NCI-H2029 (cell line): ENCODE measurements around the gene SOX13.

Source experiments
- DNase-seq: peaks from one replicate; lab custom pipeline; 2025; lab: John Stamatoyannopoulos, UW

Gene SOX13

GRCh38 chr1:204065174-204065985 is 7.5 kb upstream of the SOX13 start:
- peak; percentile 32 for DNase-seq

- DNase-seq, result no peak
Measured at GRCh38 chr1:204065986-204066300, 7.0 kb upstream of the SOX13 start.

GRCh38 chr1:204067935-204068334 is 5.0 kb upstream of the SOX13 start:
- DNase-seq, result no peak

GRCh38 chr1:204069887-204070286 is 3.0 kb upstream of the SOX13 start:
- no peak for DNase-seq

- no peak for DNase-seq
Measured at GRCh38 chr1:204070895-204071294, 2.0 kb upstream of the SOX13 start.

- DNase-seq, result no peak
Measured at GRCh38 chr1:204073837-204074273, 940 bp downstream of the SOX13 start.

GRCh38 chr1:204074274-204075138 is 1.6 kb downstream of the SOX13 start:
- DNase-seq, result peak; percentile 48

GRCh38 chr1:204075139-204075521 is 2.2 kb downstream of the SOX13 start:
- DNase-seq, result no peak

GRCh38 chr1:204075890-204076846 is 3.3 kb downstream of the SOX13 start:
- no peak for DNase-seq

- DNase-seq, result no peak
Measured at GRCh38 chr1:204076891-204077290, 4.0 kb downstream of the SOX13 start.

- peak; percentile 66 for DNase-seq
Measured at GRCh38 chr1:204077979-204078696, 5.2 kb downstream of the SOX13 start.

- no peak for DNase-seq
Measured at GRCh38 chr1:204079608-204079999, 6.7 kb downstream of the SOX13 start.

GRCh38 chr1:204080163-204080903 is 7.4 kb downstream of the SOX13 start:
- peak; percentile 67 for DNase-seq

- no peak for DNase-seq
Measured at GRCh38 chr1:204081164-204081790, 8.4 kb downstream of the SOX13 start.

- no peak for DNase-seq
Measured at GRCh38 chr1:204081791-204082513, 9.0 kb downstream of the SOX13 start.

- DNase-seq, result no peak
Measured at GRCh38 chr1:204083491-204083890, 10.6 kb downstream of the SOX13 start.

- peak; percentile 94 for DNase-seq
Measured at GRCh38 chr1:204084247-204084772, 11.4 kb downstream of the SOX13 start.

GRCh38 chr1:204085876-204086275 is 13.0 kb downstream of the SOX13 start:
- no peak for DNase-seq

GRCh38 chr1:204087181-204087892 is 14.4 kb downstream of the SOX13 start:
- DNase-seq, result no peak
